Activated B cell treated with CpG ODN at 0.5 μM for 24 hours (primary cell): ENCODE results near the gene PXYLP1. TPM values are rescaled to one million over a fixed set of nuclear protein-coding genes. Genes with fewer than 3 reads are reported as not detected.

Experiments used
- ATAC-seq: fragments of 200-7000 bp; cut with Tn5 transposase; one replicate; pipeline ENCODE4 v1.10.0; 2021; ENCODE audit warnings: low read depth, mild to moderate bottlenecking, moderate library complexity
- CTCF ChIA-PET: fragments of 350-600 bp; sonication (Branson Sonifier 250); formaldehyde crosslinking; loops from one replicate; lab custom pipeline; 2021; ENCODE audit warnings: antibody characterized with exemption; lab: Charles Lee
- POLR2A ChIA-PET: fragments of 350-600 bp; sonication (Branson Sonifier 250); formaldehyde crosslinking; loops from one replicate; lab custom pipeline; 2021; ENCODE audit warnings: antibody characterized with exemption; lab: Charles Lee
- DNase-seq: peaks from one replicate; pipeline ENCODE4 v3.0.0; 2022
- H3K27ac Mint-ChIP-seq: one replicate; pipeline ENCODE4 v1.8.0; 2020; ENCODE audit warnings: mixed read lengths
- H3K27me3 Mint-ChIP-seq: one replicate; pipeline ENCODE4 v1.8.0; 2021; ENCODE audit warnings: mixed read lengths
- H3K36me3 Mint-ChIP-seq: one replicate; pipeline ENCODE4 v1.8.0; 2021; ENCODE audit warnings: low read depth, mixed read lengths
- H3K4me1 Mint-ChIP-seq: one replicate; pipeline ENCODE4 v1.8.0; 2021; ENCODE audit warnings: mixed read lengths
- H3K4me3 Mint-ChIP-seq: one replicate; pipeline ENCODE4 v1.8.0; 2020; ENCODE audit warnings: mild to moderate bottlenecking, mixed read lengths
- H3K9me3 Mint-ChIP-seq: one replicate; pipeline ENCODE4 v1.8.0; 2020; ENCODE audit warnings: mixed read lengths
- intact Hi-C: fragments of 100-400 bp; cut with micrococcal nuclease; formaldehyde crosslinking; loops from one replicate; pipeline ENCODE4 v1.15.1; 2024
- total RNA-seq: library from RNA; stranded (reverse); gene quantifications from 2 replicates; pipeline ENCODE4 v1.2.3, GENCODE V29; 2022
- TF ChIP-seq, protein P1 (sequence below): fragments of 200-600 bp; IDR thresholded peaks from one replicate; pipeline ENCODE4 v1.8.0; 2022; ENCODE audit warnings: antibody characterized with exemption, mild to moderate bottlenecking

The PXYLP1 gene
- total RNA-seq, 1 donor from 2014 or later: 2.7 TPM

DNA sequence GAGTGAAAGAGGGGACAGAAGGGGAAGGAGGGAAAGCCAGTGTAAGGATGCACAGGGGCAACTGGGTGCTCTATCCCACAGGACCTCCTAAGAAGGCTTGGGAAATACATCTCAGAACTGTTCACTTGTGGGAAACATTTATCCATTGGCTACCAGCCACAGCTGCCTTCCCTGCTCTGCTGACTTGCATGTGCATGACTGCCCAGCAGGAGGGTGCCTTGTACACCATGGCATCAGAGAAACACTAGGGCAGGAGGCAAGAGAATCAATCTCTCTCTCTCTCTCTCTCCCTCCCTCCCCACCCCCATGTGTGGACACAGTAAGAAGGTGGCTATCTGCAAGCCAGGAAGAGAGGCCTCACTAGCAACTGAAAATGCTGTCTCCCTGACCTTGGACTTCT, 73.8 kb downstream of the PXYLP1 start:
- intact Hi-C loops: no loop called here
- TF ChIP-seq, protein P1, sequence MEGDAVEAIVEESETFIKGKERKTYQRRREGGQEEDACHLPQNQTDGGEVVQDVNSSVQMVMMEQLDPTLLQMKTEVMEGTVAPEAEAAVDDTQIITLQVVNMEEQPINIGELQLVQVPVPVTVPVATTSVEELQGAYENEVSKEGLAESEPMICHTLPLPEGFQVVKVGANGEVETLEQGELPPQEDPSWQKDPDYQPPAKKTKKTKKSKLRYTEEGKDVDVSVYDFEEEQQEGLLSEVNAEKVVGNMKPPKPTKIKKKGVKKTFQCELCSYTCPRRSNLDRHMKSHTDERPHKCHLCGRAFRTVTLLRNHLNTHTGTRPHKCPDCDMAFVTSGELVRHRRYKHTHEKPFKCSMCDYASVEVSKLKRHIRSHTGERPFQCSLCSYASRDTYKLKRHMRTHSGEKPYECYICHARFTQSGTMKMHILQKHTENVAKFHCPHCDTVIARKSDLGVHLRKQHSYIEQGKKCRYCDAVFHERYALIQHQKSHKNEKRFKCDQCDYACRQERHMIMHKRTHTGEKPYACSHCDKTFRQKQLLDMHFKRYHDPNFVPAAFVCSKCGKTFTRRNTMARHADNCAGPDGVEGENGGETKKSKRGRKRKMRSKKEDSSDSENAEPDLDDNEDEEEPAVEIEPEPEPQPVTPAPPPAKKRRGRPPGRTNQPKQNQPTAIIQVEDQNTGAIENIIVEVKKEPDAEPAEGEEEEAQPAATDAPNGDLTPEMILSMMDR: no peak
- no peak overlapping the region for H3K27ac Mint-ChIP-seq
- H3K27me3 Mint-ChIP-seq: no peaks in the 10 kb centered on the region
- ChIA-PET CTCF (interaction anchor here (0.7 to 11.5 kb wide), 7 partner anchors 18 to 265 kb away, joined by 3 to 107 read pairs (median 5); partner anchors contain the start of gene PXYLP1), POLR2A (interaction anchor here (1.5 kb wide), 1 partner anchor 147 kb away, joined by 3 read pairs; no protein-coding TSS in a partner anchor)
- ATAC-seq (no peak), DNase-seq (no peak)
- peaks cover 2% of the 10 kb centered on the region for H3K4me1 Mint-ChIP-seq
- no peaks in the 10 kb centered on the region for H3K36me3 Mint-ChIP-seq
- no peaks in the 10 kb centered on the region for H3K9me3 Mint-ChIP-seq
- H3K4me3 Mint-ChIP-seq: no peak overlapping the region

- no peaks in the 10 kb centered on the region for H3K9me3 Mint-ChIP-seq
- TF ChIP-seq, protein P1: no peak
- intact Hi-C loops: no loop called here
- no peaks in the 10 kb centered on the region for H3K27me3 Mint-ChIP-seq
- DNase-seq (no peak), ATAC-seq (no peak)
- no peak overlapping the region for H3K4me3 Mint-ChIP-seq
- H3K27ac Mint-ChIP-seq: no peak overlapping the region
- peaks cover 2% of the 10 kb centered on the region for H3K36me3 Mint-ChIP-seq
- ChIA-PET CTCF (interaction anchor here (1.0 to 11.5 kb wide), 2 partner anchors 136 to 148 kb away, joined by 3 to 107 read pairs; no protein-coding TSS in a partner anchor), POLR2A (interaction anchor here (1.5 kb wide), 1 partner anchor 146 kb away, joined by 3 read pairs; no protein-coding TSS in a partner anchor)
- H3K4me1 Mint-ChIP-seq: peaks cover 8% of the 10 kb centered on the region
Measured at GRCh38 chr3:141306276-141306675, 74.7 kb downstream of the PXYLP1 start.

GRCh38 chr3:141306922-141307321, 75.3 kb downstream of the PXYLP1 start:
- ChIA-PET POLR2A (no interaction called here), CTCF (interaction anchor here (0.7 to 11.5 kb wide), 2 partner anchors 62 to 148 kb away, joined by 3 to 107 read pairs; no protein-coding TSS in a partner anchor)
- DNase-seq: no peak
- H3K4me1 Mint-ChIP-seq: peaks cover 14% of the 10 kb centered on the region
- H3K4me3 Mint-ChIP-seq: no peak overlapping the region
- intact Hi-C loops: no loop called here
- H3K27ac Mint-ChIP-seq: no peak overlapping the region
- peaks cover 7% of the 10 kb centered on the region for H3K36me3 Mint-ChIP-seq
- TF ChIP-seq, protein P1: no peak
- ATAC-seq: no peak
- no peaks in the 10 kb centered on the region for H3K9me3 Mint-ChIP-seq
- no peaks in the 10 kb centered on the region for H3K27me3 Mint-ChIP-seq

- no peak for ATAC-seq
- TF ChIP-seq, protein P1: no peak
- Mint-ChIP-seq H3K4me1 (peaks cover 20% of the 10 kb centered on the region), H3K27ac (no peak overlapping the region), H3K9me3 (no peaks in the 10 kb centered on the region), H3K36me3 (peaks cover 8% of the 10 kb centered on the region), H3K4me3 (no peak overlapping the region), H3K27me3 (no peaks in the 10 kb centered on the region)
- DNase-seq: no peak
- ChIA-PET CTCF (interaction anchor here (0.7 to 11.5 kb wide), 2 partner anchors 63 to 147 kb away, joined by 3 to 107 read pairs; no protein-coding TSS in a partner anchor), POLR2A (no interaction called here)
- intact Hi-C loops: no loop called here
Measured at GRCh38 chr3:141307351-141308059, 75.9 kb downstream of the PXYLP1 start.

GRCh38 chr3:141308588-141309218, 77.1 kb downstream of the PXYLP1 start:
- ATAC-seq (no peak), DNase-seq (no peak)
- Mint-ChIP-seq H3K36me3 (peaks cover 8% of the 10 kb centered on the region), H3K27me3 (no peaks in the 10 kb centered on the region), H3K27ac (no peak overlapping the region), H3K4me1 (peaks cover 19% of the 10 kb centered on the region), H3K9me3 (no peaks in the 10 kb centered on the region), H3K4me3 (no peak overlapping the region)
- TF ChIP-seq, protein P1: no peak
- ChIA-PET CTCF (interaction anchor here (11.5 kb wide), 1 partner anchor 146 kb away, joined by 107 read pairs; no protein-coding TSS in a partner anchor), POLR2A (no interaction called here)
- intact Hi-C loops: no loop called here
